Erythroblast (primary cell): ENCODE data around the gene GNAQ.

Source experiments
- GATA1 ChIP-seq: IDR thresholded peaks from 2 replicates; pipeline ENCODE4 v1.6.1; 2011; ENCODE audit warnings: low read depth, mild to moderate bottlenecking, control low read depth, low read length, moderate library complexity
- POLR2A ChIP-seq: IDR thresholded peaks from 2 replicates; pipeline ENCODE4 v1.6.1; 2011; ENCODE audit warnings: mild to moderate bottlenecking, low read length

DNA sequence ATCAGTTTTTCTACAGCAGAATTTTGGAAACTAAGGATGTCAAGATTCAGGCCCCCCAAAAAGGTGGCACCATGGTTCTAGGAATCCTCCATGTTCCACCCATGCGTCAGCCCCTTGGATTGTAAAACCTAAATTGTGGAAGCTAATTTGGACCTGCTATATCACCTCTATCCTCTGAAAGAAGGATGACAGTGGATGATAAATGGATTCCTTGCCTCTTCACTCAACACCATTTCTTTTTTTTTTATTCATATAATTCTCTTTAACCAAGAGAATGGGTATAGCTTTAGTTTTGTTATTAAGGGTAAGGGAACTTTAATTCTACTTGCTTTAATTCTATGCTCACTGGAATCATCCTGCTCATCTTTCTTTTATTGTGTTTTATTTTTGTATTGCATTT, 71.8 kb downstream of the GNAQ start:
- TF ChIP-seq POLR2A = no peak
- no peak for TF ChIP-seq GATA1
